ENCODE data around the gene PACRG.
"Not testable (repeated sequence)": the region's sequence is repeated elsewhere in the genome, so short reads cannot be mapped to it uniquely, and the experiment has no call there.

The PACRG gene

DNA sequence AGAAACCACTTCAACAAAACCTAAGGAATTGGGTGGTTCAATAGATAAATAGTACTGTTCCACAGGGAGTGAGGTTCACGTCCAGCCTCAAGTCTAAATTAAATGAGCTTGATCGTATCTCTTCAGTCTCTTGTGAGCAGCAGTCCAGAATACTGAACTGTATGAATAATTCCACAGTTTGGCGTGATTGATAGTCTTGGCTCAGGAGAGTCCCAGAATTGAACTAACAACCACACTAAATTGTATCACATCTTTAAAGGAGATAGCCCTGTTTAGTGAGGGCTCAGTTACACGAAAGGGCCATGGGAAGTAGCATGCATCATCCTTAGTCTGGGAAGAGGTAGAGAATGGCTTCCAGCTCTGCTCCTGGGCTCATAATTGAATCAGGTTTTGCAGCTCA is 224.6 kb downstream of the PACRG start:
- DNase-seq = no peak

DNA sequence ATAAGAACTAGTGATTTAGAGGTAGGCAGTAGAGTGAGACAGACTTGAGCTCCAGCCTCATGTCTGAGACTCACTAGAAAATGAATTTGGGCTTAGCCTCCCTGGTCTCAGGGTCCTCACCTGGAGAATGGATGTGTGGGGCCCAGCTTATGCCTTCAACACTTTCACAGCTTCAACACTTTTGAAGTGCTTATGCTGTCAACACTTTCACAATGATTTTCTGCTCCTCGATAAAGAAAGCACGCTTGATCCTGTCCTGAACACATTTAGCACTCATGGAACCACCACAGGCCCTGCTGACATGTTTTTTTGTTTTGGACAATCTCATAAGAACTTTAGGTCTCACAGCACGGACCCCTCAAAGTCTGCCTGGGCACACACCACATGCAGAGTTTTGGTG is 229.3 kb downstream of the PACRG start:
- DNase-seq = no peak

DNA sequence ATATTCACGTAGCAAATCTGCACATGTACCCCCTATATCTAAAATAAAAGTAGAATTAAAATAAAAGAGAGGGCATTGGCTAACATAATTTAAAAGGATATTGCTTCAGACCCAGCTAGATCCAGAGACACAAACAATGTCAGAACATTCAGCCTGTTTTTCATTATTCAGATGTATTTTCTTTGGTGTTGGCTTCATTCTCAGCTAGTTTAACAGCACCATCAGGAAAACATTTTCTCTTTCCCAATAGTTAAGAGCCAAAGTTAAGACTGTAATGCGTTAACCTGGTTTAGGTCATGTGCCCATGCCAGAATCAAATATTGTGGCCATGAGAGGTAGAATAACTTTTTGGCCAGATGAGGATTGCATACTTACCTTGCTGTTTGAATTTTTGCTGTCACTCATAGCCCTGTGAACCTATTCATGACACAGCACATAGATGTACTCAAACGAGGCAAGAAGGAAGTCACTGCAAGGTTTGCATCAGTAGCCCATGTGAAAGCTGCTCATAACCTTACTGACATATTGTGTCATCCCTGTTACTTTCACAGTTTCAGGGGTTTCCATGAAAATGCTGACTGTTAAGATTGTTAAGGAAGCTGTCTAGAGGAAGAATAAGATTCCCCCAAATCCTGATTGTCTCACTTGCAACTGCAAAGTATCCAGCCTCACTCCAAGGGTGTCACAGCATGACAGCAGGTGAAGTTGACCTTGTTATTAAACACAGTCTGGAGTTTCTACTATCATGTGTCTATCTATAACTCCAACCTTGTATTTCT is 233.1 kb downstream of the PACRG start:
- DNase-seq = no peak

DNA sequence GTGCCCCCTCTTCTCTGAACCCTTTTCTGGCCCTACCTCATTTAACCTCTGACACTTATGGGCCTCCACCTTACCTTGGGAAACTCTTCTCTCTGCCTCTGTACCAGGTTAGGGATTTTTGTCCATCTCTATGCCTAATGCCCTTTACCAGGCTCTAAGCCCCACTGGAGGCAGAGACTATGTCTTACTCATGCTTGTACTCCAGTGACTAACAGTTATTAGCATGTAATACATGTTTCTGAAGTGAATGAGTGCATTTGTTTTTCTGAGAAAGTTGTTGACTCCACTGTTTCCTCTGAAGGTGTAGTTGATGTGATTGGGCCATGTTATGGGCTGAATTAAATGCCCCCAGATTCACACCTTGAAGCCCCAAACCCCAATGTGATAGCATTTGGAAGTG is 234.3 kb downstream of the PACRG start:
- DNase-seq = no peak

DNA sequence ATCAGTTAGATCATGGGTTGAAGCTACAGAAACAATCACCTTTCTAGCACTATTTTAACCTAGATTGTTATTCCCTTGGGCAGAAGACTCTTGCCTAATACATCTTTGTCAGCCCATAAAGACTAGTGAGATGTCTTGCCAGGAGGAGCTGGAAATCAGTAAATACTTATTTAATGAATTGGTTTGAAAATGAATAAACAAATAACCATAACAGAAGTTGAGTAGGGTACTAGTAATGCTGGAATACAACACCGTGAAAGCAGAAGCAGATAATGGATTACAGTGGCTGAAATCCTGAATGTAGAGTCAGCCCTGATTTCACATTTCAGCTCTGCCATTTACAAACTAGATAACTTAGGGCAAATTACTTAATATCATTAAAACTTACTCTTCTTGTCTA is 236.1 kb downstream of the PACRG start:
- DNase-seq = no peak

DNA sequence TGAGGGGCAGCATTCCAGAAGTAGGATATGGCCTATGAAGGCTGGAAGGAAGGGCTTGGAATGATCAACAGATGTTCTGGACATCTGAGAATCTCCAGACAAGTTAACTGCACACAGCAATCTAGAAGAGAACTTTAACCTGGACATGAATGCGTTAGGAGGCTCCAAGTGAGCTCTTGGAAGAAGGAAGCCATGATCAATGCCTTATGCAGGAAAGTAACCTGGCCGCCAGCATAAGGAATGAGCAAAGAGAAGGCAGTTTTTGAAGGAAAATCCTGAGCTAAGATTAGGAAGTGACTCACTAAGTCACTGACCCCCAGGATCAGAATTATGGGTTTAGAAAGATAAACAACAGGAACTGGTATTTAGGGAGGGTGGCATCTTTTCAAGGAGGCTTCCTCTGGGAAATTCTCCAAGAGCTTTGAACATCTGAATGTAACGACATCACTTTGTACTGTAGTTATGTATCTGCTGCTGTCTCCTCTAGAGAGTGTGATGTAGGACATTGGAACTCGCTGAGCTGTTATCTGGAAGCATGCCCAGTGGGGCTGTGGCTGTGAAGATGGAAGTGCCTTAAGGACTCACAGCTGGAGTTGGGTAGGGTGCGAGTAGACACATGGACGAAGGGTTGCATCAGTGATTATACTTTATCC is 236.8 kb downstream of the PACRG start:
- no peak for DNase-seq

DNA sequence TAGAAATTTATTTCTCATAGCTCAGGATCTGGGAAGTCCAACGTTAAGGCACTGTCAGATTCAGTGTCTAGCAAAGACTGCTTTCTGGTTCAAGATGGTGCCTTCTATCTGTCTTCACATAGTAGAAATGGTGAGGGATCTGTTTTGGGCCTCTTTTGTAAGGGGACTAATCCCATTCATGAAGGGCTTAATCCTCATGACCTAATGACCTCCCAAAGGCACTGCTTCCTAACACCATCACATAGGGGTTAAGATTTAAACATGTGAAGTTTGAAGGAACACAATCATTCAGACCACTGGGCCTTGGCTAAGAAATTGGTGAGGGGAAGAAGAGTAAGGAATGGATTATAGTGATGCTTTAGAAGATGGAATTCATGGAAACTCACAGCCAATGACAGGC is 237.6 kb downstream of the PACRG start:
- no peak for DNase-seq

DNA sequence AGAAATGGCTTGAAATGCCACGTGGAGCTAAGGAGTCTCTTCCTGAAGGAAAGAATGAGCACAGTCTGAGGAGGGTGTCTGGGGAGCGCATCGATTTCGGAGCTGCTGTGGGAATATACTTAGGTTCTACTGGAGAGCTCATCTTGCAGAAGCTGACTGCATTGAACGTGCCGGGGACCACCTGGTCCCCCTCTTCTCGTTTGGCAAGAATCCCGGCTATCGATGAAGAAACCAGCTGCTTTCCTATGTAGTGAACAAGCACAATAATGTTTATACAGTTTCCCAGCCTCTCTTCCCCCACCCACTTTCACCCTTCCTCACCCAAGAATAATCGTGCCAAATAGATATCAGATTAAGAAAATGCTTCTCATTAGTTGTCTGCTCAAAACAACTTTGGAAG is 242.5 kb downstream of the PACRG start:
- DNase-seq = no peak

DNA sequence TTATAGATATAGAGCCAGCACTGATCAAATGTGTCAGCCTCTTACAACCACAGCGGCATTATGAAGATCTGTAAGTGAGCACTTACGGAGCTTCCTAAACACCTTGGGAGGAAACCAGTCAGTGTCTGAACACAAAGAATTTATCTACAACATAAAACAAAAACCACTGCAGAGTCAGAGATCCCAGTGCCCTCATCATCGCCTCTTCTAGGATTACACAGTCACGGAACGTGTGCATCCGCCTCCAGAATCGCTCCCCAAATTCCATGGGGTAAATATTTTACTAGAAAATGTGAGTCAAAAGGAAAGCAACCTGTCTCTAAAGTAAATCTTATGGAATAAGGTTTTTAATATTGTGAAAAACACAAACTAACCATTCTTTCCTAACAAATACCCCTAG is 243.6 kb downstream of the PACRG start:
- no peak for DNase-seq

DNA sequence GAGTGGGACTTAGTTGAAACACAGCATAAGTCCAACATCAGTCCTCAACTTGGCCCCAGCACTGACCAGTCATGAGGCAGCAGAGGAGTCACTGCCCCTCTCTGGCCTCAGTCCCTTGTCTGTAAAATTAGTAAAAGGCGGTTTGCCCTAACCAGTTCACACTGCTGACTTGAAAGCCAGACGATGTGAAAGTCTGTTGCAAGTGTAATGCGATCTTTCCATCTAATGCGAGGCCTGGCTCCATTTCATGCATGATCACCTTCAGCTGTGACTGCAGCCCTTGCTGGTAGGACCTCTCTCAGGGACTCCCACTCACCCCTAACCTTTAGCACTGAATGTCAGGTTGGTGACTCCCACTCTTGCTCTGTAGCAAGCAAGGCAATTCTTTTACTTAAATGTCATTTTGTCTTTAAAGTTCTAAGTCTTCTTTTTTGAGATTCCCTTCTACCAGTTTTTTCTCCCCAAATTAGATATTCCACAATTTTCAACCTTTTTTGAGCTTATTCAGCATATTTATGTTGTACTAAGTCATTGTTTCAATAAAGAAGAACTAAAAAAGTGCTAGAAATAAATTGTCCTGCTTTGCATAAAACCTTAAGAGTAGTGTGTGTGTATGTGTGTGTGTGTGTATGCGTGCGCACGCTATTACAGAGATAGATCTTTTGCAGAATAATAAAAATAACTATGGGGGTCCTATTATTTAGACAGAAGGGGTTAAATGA is 245.5 kb downstream of the PACRG start:
- no peak for DNase-seq

DNA sequence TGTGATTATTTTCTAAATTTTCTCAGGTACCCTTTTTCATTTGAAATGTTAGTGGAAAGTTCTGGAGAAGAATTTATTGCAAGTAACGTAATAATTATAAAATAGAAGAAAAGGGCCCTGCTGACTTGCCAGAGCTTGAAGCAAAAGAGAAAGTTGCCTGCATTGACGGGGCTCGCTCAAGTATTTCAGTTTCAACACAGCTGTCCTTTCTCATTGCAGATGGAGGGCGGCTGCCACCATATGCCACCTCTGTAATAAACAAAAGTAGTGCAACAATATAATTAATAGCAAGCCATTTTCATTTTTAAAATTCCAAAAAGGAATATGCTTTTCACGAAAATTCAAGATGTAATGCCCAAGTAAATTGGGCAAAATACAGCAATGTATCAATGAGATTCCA is 246.2 kb downstream of the PACRG start:
- DNase-seq = no peak

DNA sequence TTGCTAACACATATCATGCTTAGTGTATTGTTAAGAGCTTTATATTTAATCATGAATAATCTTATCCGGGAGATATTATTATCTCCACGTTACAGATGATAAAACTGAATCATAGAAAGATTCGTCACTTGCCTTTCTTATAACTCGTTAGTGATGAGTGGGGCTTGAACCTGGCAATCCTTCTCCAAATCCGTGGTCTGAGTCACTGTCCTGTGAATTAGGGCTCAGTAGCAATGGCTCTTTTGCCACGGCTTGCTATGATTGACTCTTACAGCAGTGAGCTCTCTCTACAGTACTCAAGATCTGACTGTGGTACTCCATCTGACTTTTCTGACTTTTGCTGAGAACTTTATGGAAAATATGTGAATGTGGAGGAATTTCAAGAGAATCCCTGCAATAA is 246.9 kb downstream of the PACRG start:
- no peak for DNase-seq

DNA sequence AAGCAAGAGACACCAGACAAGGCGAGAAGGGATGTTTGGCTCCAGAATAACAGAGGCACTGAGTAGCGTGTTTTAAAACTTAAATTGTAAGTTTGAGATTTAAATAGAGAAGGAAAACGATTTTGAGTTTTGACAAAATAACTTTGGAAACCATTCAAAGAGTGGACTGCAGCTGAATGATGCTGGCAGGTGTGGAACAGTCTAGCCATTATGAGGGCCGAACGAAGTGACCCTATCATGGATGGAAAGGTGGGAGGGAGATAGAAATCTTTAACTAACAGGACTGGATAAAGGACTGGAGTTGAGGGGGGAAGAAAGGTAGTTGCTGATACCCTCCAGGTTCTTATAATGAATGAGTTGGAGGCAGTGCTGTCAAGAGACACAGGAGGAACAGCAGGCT is 248.4 kb downstream of the PACRG start:
- DNase-seq = no peak

DNA sequence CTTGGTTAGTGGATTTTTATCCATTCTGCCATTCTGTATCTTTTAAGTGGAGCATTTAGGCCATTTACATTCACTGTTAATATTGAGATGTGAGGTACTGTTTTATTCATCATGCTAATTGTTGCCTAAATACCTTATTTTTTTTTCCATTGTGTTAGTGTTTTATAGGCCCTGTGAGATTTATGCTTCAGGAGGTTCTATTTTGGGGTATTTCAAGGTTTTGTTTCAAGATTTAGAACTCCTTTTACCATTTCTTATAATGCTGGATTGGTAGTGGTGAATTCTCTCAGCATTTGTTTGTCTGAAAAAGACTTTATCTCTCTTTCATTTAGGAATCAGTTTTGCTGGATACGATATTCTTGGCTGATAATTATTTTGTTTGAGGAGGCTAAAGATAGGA is 255.5 kb downstream of the PACRG start:
- not testable (repeated sequence) for DNase-seq

DNA sequence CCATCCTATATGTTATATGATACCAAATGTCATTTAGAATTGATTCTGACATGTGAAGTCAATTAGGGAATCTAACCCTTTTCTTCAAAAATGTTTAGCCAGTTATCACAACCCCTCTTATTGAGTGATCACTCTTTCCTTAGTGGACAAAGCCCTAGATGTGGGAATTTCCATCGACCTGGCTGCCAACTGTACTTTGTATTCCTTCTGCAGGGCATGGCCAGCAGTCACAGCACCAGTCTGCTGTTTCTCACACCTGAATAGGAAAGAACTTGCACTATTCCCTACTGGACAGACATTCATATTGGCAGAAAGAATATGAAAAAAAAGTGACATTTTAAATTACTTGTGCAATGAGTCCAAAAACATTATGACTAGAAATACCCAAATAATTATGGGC is 271.0 kb downstream of the PACRG start:
- no peak for DNase-seq

DNA sequence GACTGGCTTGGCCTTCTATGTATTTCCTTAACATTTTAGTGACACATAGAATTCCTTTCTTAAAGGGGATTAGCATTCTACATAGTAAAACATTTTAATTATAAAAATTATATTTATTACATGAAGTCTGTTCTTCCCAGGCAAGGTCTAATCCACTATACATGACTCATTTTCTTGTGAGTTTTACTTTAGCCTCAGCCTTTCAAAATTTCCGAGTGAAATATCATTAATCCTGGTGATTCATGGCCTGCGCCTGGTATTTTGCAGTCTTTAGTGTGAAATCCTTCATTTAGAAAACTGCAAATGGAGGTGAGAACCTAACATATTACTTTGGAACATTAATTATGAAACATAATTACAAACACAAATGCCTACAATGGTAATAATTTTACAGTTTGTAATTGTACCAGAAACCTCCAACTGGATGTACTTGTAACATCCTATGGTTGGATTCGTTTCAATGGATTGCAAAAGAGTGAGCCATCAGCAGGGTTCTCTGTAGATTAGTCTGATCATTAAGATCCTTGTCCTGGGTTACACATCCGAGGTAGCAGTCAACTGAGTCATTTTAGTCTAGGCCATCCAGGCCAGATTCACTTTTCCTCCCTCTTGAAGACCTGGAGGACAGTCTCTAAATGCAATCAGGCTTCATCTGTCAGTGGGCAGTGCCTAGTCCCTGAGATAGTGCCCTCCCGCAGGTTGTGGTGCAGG is 272.0 kb downstream of the PACRG start:
- no peak for DNase-seq

DNA sequence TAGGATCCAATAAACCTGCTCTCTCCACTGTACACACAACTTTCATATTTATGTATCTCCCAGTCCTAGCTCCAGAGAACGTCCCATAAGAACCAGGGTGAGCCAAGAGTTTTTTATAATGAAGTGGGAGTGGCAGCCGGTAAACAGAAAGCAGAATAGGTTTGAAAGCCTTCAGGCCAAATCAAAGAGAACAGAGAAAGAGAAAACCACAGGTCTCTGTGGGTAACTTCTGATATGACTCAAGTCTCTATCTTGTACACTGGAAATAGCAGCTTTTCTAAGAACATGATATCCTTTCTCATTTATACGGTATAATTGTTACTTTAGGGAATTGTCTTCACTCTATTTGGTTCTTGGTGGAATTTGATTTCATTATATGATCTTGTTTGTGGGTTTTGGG is 273.6 kb downstream of the PACRG start:
- DNase-seq = no peak

DNA sequence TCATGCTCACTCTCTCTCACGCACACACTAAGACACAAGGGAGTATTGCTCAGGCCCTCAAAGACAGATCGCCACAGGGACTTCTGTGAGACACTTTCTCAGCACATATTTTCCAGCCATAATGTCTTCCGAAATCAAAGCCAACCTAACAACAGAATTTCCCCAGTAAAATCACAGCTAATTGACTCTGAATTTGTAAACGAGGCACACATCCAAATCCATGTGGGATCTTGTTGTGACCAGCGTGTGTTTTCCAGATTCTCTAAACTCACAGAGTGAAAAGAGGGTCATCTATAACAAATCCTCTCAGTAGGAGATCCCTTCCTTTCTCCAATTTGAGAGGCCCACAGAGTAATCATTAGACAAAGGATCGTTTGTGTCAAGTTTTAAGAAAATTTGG is 280.4 kb downstream of the PACRG start:
- no peak for DNase-seq

DNA sequence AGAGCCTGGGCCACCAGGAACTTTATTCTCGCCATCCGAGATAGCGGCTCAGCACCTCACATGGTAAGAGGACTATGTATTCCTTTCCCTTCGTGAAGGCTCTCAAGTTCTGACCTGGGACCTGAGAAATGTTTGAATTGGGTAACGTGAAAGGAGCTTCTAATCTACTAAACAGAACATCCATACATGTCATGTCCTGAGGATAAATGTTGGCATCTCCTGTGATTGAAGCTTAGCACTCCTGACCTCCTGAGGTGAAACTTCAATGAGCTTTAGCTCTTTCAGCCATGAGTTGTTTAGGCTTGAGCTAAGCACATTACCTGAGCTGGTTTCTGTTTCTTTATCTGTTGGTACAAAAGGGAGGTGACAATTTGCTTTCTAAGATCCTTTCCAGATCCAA is 280.9 kb downstream of the PACRG start:
- DNase-seq = no peak

DNA sequence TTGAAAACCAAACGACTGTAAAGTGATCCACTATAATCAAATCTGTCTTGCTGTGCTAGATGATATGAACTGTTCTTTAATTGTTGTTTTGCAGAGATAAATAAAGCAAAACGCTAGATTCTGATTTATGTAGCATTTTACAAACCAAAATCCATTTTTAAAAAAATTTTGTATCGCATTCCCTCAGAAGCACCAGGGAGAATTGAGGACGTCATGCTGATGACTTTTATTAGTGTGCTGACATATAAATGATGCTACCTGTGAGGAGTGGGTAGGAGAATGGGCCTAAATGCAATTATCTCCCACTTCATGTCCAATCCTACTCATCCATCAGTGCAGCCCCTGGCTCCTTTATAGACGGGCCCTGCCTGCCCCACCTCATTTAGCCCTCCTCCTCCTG is 282.4 kb downstream of the PACRG start:
- no peak for DNase-seq

DNA sequence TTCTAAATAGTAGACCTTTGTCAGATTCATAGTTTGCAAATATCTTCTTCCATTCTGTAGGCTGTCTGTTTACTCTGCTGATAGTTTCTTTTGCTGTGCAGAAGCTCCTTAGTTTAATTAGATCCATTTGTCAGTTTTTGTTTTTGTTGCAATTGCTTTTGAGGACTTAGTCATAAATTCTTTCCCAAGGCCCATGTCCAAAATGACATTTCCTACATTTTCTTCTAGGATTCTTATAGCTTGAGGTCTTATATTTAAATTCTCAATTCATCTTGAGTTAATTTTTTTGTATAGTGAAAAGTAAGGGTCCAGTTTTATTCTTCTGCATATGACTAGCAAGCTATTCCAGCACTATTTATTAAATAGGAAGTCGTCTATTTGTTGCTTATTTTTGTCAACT is 287.0 kb downstream of the PACRG start:
- DNase-seq = no peak

DNA sequence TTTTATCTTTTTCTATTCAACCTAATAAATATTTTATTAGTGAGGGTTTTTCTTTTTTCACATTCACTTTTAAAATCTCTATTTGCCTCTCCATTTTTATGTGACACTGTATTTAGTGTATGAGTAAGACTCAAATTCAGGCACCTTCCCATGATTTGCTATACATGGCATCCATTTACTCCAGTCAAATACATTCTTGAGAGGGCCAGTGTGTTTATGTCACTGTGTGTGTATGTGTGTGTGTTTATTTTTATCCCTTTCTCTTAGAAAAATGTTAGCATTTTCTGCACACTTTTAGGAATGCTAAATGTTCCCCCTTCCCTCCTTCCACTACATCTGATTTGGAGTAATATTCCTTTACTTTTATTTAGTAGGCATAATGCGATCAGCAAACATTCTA is 290.0 kb downstream of the PACRG start:
- DNase-seq = no peak

DNA sequence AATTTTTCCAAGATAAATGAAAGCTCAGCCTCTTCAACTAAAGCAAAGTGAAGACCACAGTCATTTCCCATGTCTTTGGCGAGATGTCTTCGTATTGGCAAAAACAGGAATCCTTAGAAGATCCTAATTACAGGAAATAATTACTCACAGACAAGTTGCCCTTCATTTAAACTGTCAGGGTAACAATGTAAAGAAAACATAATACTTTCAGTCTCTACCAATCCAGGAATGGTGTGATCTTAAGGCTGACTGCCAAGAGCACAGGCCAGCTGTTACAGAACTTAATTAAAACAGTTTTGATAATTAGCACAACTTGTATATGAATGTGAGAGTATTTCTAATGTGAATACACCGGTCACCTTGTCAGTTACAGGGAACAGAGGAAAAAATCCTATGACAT is 292.2 kb downstream of the PACRG start:
- DNase-seq = no peak

DNA sequence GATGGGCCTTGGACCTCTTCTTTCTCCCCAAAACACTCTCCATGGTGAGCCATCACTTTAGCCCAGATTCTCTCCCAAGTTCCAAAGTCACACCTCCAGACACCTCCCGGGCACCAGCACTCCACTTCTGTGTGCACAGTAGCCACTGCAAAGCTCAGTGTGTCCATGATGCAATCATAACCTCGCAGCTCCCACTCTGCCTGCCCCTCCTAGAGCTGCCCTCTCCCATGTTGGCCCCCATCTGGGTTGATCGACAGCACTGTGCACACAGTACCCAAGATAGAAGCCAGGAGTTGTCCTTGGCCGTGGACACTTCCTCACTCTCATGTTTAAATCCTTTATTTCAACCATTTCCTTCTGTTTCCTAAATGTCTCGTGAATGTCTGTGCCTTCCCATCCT is 293.3 kb downstream of the PACRG start:
- DNase-seq = no peak

Measured in NCI-H2081 treated with DMSO at 0.1 percent for 48 hours (cell line).